ENCODE data around the gene OR2T34.
"Not testable (repeated sequence)": the region's sequence is repeated elsewhere in the genome, so short reads cannot be mapped to it uniquely, and the experiment has no call there.

OR2T34 gene

DNA sequence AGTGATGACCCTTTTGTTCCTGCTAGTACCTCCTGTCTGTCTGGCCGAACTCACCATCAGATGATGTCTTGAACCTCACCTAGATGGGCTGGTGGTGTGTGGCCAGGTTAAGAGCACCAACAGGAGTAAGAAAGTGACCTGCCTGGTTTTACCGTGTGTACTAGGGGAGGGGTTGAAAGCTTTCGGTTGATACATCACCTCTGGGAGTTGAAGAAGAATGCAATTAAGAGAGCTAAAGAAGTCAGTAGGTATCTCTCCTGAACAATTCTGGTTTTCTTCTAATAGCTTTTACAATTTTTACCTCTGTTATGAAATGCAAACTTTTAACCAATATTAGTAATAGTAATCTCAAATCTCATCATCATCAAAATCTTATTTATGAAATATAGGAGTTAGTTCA, 11.9 kb downstream of the OR2T34 start, which contains the start of gene OR2T29:
Gene OR2T29, minus strand, starts transcription at position 101 of the 400 bp plus-strand sequence. CDS start 3,281 bp downstream, outside the sequence.
- DNase-seq, result not testable (repeated sequence)

DNA sequence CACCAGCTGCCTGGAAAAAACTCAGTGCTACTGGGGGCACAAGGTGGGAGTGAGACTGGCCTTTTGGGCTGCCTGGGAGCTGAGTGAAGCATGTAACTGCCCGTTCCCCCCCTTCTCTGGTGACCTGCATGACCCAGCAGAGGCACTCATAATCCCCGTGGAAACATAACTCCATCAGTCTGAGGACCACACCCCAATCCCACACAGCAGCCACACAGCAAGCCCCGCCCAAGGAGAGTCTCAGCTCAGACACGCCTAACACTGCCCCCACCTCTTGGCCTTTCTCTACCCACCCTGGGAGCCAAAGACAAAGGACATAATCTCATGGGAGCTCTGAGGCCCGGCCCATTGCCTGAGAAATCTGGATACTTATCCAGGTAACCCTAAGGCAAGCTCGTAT, 23.5 kb downstream of the OR2T34 start:
- not testable (repeated sequence) for DNase-seq

DNA sequence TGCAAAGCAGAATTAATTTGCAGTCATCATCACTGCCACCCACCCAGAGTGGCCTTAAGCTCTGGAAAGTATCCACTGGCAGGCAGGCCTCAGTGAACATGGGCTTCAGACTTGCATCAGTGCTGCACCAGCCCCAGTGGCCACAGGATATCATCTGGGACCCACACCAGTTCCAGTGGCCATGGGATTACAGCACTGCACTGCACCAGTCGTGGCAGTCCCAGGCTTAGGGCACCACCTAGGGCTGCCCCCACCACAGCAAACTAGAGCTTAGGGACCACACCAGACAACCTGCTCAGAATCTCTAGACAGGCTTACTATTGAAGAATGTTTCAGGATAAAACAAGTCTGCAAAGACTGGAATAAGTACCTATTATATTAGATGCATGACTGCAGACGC, 27.2 kb downstream of the OR2T34 start:
- not testable (repeated sequence) for DNase-seq

DNA sequence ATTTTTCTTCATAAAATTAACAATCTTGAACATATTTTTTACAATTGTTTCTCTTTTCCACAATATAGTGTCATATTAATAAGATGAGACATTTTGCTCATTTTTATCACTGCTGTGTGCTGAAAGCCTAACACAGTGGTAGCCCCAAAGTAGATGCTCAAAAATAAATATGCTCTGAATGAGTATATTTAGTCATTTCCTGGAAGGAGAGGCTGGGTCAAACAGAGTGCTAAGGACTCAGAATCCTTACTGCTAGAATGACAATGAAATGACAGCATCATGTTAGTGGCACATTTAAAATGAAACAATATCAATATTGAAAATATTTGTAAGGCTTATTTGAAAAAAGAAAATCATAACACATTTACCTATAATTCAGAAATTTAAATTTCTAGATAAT, 37.1 kb downstream of the OR2T34 start:
- DNase-seq, result not testable (repeated sequence)

All from hypothalamus (tissue), 51 donors.